Measurements from ENCODE around the gene NFYC. TPM values are rescaled to one million over a fixed set of nuclear protein-coding genes. Genes with fewer than 3 reads are reported as not detected.
A peak's percentile ranks its signal among the peaks of the same experiment; 100 is the strongest.

Gene NFYC
- total RNA-seq, 1 donor from 2014 or later = 56.0 TPM

GRCh38 chr1:40766560-40766959 lies 75.1 kb downstream of the NFYC start:
- no peak for ATAC-seq
- no peaks in the 10 kb centered on the region for H3K27me3 ChIP-seq
- no peak for TF ChIP-seq CTCF (IDR thresholded peaks at IDR 0.05)
- no peak overlapping the region for H3K4me3 ChIP-seq
- H3K36me3 ChIP-seq = peaks cover 100% of the 10 kb centered on the region
- no peak for DNase-seq
- H3K27ac ChIP-seq = no peak overlapping the region
- intact Hi-C loops (cut with DNase I) = no loop called here
- no peaks in the 10 kb centered on the region for H3K4me1 ChIP-seq
- H3K9me3 ChIP-seq = no peaks in the 10 kb centered on the region

GRCh38 chr1:40768146-40768990 lies 76.9 kb downstream of the NFYC start:
- no peaks in the 10 kb centered on the region for H3K9me3 ChIP-seq
- H3K4me3 ChIP-seq = no peak overlapping the region
- intact Hi-C loops (cut with DNase I) = no loop called here
- no peak overlapping the region for H3K27ac ChIP-seq
- TF ChIP-seq CTCF (IDR thresholded peaks at IDR 0.05) = no peak
- peaks cover 89% of the 10 kb centered on the region for H3K36me3 ChIP-seq
- H3K4me1 ChIP-seq = no peaks in the 10 kb centered on the region
- DNase-seq (no peak), ATAC-seq (no peak)
- H3K27me3 ChIP-seq = no peaks in the 10 kb centered on the region

- no peak overlapping the region for H3K27ac ChIP-seq
Observed at GRCh38 chr1:40769815-40770214, 78.3 kb downstream of the NFYC start.

GRCh38 chr1:40770296-40771070 lies 79.0 kb downstream of the NFYC start:
- no peak overlapping the region for H3K27ac ChIP-seq
- H3K4me1 ChIP-seq = no peaks in the 10 kb centered on the region
- H3K27me3 ChIP-seq = no peaks in the 10 kb centered on the region
- intact Hi-C loops (cut with DNase I) = no loop called here
- DNase-seq (no peak), ATAC-seq (no peak)
- peaks cover 68% of the 10 kb centered on the region for H3K36me3 ChIP-seq
- no peaks in the 10 kb centered on the region for H3K9me3 ChIP-seq
- TF ChIP-seq CTCF (IDR thresholded peaks at IDR 0.05) = no peak
- no peak overlapping the region for H3K4me3 ChIP-seq

More at GRCh38 chr1:40769815-40770214, 78.3 kb downstream of the NFYC start:
- DNase-seq (no peak), ATAC-seq (no peak)
- H3K4me1 ChIP-seq = no peaks in the 10 kb centered on the region
- H3K36me3 ChIP-seq = peaks cover 75% of the 10 kb centered on the region
- H3K4me3 ChIP-seq = no peak overlapping the region
- peak; percentile 8 for TF ChIP-seq CTCF (IDR thresholded peaks at IDR 0.05)
- H3K9me3 ChIP-seq = no peaks in the 10 kb centered on the region
- H3K27me3 ChIP-seq = no peaks in the 10 kb centered on the region
- intact Hi-C loops (cut with DNase I) = no loop called here

GRCh38 chr1:40772146-40772955 lies 80.8 kb downstream of the NFYC start:
- DNase-seq (no peak), ATAC-seq (no peak)
- TF ChIP-seq CTCF (IDR thresholded peaks at IDR 0.05) = no peak
- H3K4me3 ChIP-seq = no peak overlapping the region
- H3K27me3 ChIP-seq = no peaks in the 10 kb centered on the region
- H3K36me3 ChIP-seq = peaks cover 55% of the 10 kb centered on the region
- H3K27ac ChIP-seq = no peak overlapping the region
- intact Hi-C loops (cut with DNase I) = no loop called here
- H3K9me3 ChIP-seq = no peaks in the 10 kb centered on the region
- no peaks in the 10 kb centered on the region for H3K4me1 ChIP-seq

Measured in upper lobe of right lung (tissue), 1 donor.